ENCODE data around the gene TRIM48.
"Not testable (repeated sequence)": the region's sequence is repeated elsewhere in the genome, so short reads cannot be mapped to it uniquely, and the experiment has no call there.

The TRIM48 gene

GRCh38 chr11:55261855-55262254, at the start of gene TRIM48:
Gene TRIM48, plus strand, starts transcription at chr11:55262155. Its CDS starts 113 bp downstream, at chr11:55262268.
- not testable (repeated sequence) for DNase-seq

- DNase-seq: not testable (repeated sequence)
These were observed 23.6 kb upstream of the TRIM48 start for GRCh38 chr11:55238316-55238715.

- no peak for DNase-seq
These were observed 1.1 kb downstream of the TRIM48 start for GRCh38 chr11:55263081-55263480.

Data from DMS153 (cell line).